Endothelial cell of umbilical vein (primary cell): Measurements from ENCODE around the gene CHURC1. TPM values are rescaled to one million over a fixed set of nuclear protein-coding genes. Genes with fewer than 3 reads are reported as not detected.
A peak's percentile ranks its signal among the peaks of the same experiment; 100 is the strongest.

Experiments used
- BruUV-seq: library from RNA; stranded (reverse); fragments of 400-500 nt; replicated peaks from 2 replicates; lab custom pipeline; 2021; lab: Mats Ljungman, UMichigan
- CTCF ChIA-PET: fragments of 300-600, 350-600 bp; sonication (Branson Sonifier 250); formaldehyde crosslinking; loops from one replicate; lab custom pipeline; 2021; ENCODE audit warnings: antibody characterized with exemption, inconsistent platforms; lab: Charles Lee
- POLR2A ChIA-PET: fragments of 300-600, 350-600 bp; sonication (Branson Sonifier 250); formaldehyde crosslinking; loops from one replicate; lab custom pipeline; 2021; ENCODE audit warnings: antibody characterized with exemption, inconsistent platforms; lab: Charles Lee
- DNase-seq: peaks from one replicate; pipeline ENCODE4 v3.0.0-alpha.2; 2011; ENCODE audit warnings: low read depth, low spot score
- FAIRE-seq: peaks from 2 replicates; lab custom pipeline; 2011; peaks lifted over from hg19 to GRCh38; lab: Jason Lieb, UNC
- H2AFZ ChIP-seq: 2 replicates; pipeline ENCODE4 v1.6.0; 2012; ENCODE audit warnings: low read depth, low read length, control low read depth, inconsistent platforms
- H3K27ac ChIP-seq: 2 replicates; pipeline ENCODE4 v1.5.1; 2011; ENCODE audit warnings: low read depth, mild to moderate bottlenecking, control low read depth, low read length, moderate library complexity; ENCODE audit not compliant: insufficient read depth
- H3K27me3 ChIP-seq, 2 experiments: 2 replicates each; pipeline versions ENCODE4 v1.6.0 to v1.6.1; 2011; ENCODE audit warnings: low read length in 2 of 2, mixed read lengths in 1 of 2; ENCODE audit not compliant: control insufficient read depth in 2 of 2, insufficient read depth in 2 of 2
- H3K36me3 ChIP-seq, 2 experiments: 2 replicates in 1 of 2; 3 replicates in 1 of 2; pipeline ENCODE4 v1.5.1; 2011; ENCODE audit warnings: low read length in 2 of 2, mild to moderate bottlenecking in 1 of 2, moderate library complexity in 1 of 2; ENCODE audit not compliant: control insufficient read depth in 2 of 2, insufficient read depth in 2 of 2; ENCODE audit errors: extremely low read depth in 1 of 2
- H3K4me1 ChIP-seq: 3 replicates; pipeline ENCODE4 v1.5.1; 2011; ENCODE audit warnings: mild to moderate bottlenecking, low read length; ENCODE audit not compliant: control insufficient read depth, insufficient read depth; ENCODE audit errors: extremely low read depth
- H3K4me2 ChIP-seq: 2 replicates; pipeline ENCODE4 v1.6.1; 2011; ENCODE audit warnings: low read length, control low read depth, mixed read lengths; ENCODE audit not compliant: insufficient read depth
- H3K4me3 ChIP-seq, 3 experiments: fragments of 200-600 bp in 1 of 3; sonication (generic), shearing (Covaris generic) in 1 of 3; replicated peaks in 1 of 3; 2 replicates each; pipeline ENCODE4 v1.5.1; 2011 to 2016; ENCODE audit warnings: control low read depth in 3 of 3, low read length in 3 of 3, mild to moderate bottlenecking in 2 of 3, inconsistent platforms in 1 of 3, low read depth in 1 of 3, moderate library complexity in 1 of 3; ENCODE audit not compliant: insufficient read depth in 1 of 3
- H3K79me2 ChIP-seq: 2 replicates; pipeline ENCODE4 v1.6.0; 2012; ENCODE audit warnings: low read length, inconsistent platforms; ENCODE audit not compliant: control insufficient read depth, insufficient read depth
- H3K9ac ChIP-seq: replicated peaks from 2 replicates; pipeline ENCODE3; 2011; ENCODE audit warnings: low read length, control low read depth; ENCODE audit not compliant: insufficient read depth; ENCODE audit errors: extremely low read depth
- H3K9me1 ChIP-seq: replicated peaks from 3 replicates; pipeline ENCODE4 v1.6.0; 2011; ENCODE audit warnings: mild to moderate bottlenecking, low read length; ENCODE audit not compliant: control insufficient read depth, insufficient read depth; ENCODE audit errors: extremely low read depth
- H3K9me3 ChIP-seq: replicated peaks from 2 replicates; pipeline ENCODE4 v1.5.1; 2012; ENCODE audit warnings: low read length, inconsistent platforms; ENCODE audit not compliant: control insufficient read depth, insufficient read depth
- H4K20me1 ChIP-seq: replicated peaks from 2 replicates; pipeline ENCODE3; 2011; ENCODE audit warnings: mild to moderate bottlenecking, low read length; ENCODE audit not compliant: control insufficient read depth, insufficient read depth; ENCODE audit errors: extremely low read depth
- EZH2 ChIP-seq: IDR thresholded peaks from 2 replicates; pipeline ENCODE4 v1.6.1; 2012; ENCODE audit warnings: borderline replicate concordance, low read depth, mild to moderate bottlenecking, moderate library complexity, low read length, inconsistent platforms; ENCODE audit not compliant: severe bottlenecking
- FOS ChIP-seq: IDR thresholded peaks from 2 replicates; pipeline ENCODE4 v1.6.1; 2011; ENCODE audit warnings: mild to moderate bottlenecking, low read length, moderate library complexity, borderline replicate concordance; ENCODE audit not compliant: insufficient read depth
- GATA2 ChIP-seq: IDR thresholded peaks from 2 replicates; pipeline ENCODE4 v1.7.0; 2011; ENCODE audit warnings: low read depth, mild to moderate bottlenecking, moderate library complexity, mixed read lengths, low read length; ENCODE audit not compliant: insufficient read length, insufficient read depth
- JUN ChIP-seq: IDR thresholded peaks from 2 replicates; pipeline ENCODE4 v1.6.1; 2011; ENCODE audit warnings: borderline replicate concordance, low read depth; ENCODE audit not compliant: insufficient read length, insufficient read depth
- MYC ChIP-seq: IDR thresholded peaks from one replicate; pipeline ENCODE4 v1.6.1; 2011; ENCODE audit warnings: mild to moderate bottlenecking, low read depth, low read length
- POLR2A ChIP-seq: IDR thresholded peaks from 2 replicates; pipeline ENCODE4 v1.6.1; 2012; ENCODE audit warnings: low read depth, mild to moderate bottlenecking, control low read depth, low read length
- POLR2AphosphoS5 ChIP-seq: IDR thresholded peaks from 2 replicates; pipeline ENCODE4 v1.6.1; 2012; ENCODE audit warnings: low read depth, mild to moderate bottlenecking, control low read depth, low read length, moderate library complexity; ENCODE audit not compliant: insufficient read depth
- dilution Hi-C: fragments of 300-500 bp; cut with MboI; formaldehyde crosslinking; loops from one replicate; pipeline ENCODE4 v1.15.0; 2019; ENCODE audit warnings: low sequenced_read_pairs; ENCODE audit not compliant: extremely low pct_ligation_motif_present
- intact Hi-C: fragments of 100-400 bp; cut with micrococcal nuclease; formaldehyde crosslinking; loops from one replicate; pipeline ENCODE4 v1.10.0; 2022
- polyA plus RNA-seq, 4 experiments: library from polyadenylated mRNA; depleted of rRNA in 3 of 4; stranded (reverse) in 3 of 4; unstranded in 1 of 4; fragments of >200 nt; gene quantifications; 2 replicates each; pipeline versions ENCODE4 v1.2.1 to v1.2.3, GENCODE V29; 2011 to 2012; ENCODE audit warnings: missing spikeins in 1 of 4
- total RNA-seq: library from RNA; stranded (reverse); gene quantifications from 2 replicates; pipeline ENCODE4 v1.2.3, GENCODE V29; 2021
- TF ChIP-seq, protein P1 (sequence below), 2 donors: IDR thresholded peaks; 1 replicate in 1 of 2; 2 replicates in 1 of 2; pipeline ENCODE4 v1.5.1; 2011; ENCODE audit warnings: low read length in 2 of 2, mild to moderate bottlenecking in 2 of 2, moderate library complexity in 2 of 2, control low read depth in 1 of 2, inconsistent platforms in 1 of 2, low read depth in 1 of 2; ENCODE audit not compliant: insufficient read depth in 1 of 2; ENCODE audit errors: extremely low read depth in 1 of 2
- TF ChIP-seq, protein P2 (sequence below): IDR thresholded peaks from 2 replicates; pipeline ENCODE4 v1.6.1; 2011; ENCODE audit not compliant: insufficient read depth, insufficient read length

The CHURC1 gene
- total and polyA plus RNA-seq, 2 donors (not counting 3 experiments of a cell fraction or from before 2014, with no cell fraction given), result 44.4 to 62.2 TPM

DNA sequence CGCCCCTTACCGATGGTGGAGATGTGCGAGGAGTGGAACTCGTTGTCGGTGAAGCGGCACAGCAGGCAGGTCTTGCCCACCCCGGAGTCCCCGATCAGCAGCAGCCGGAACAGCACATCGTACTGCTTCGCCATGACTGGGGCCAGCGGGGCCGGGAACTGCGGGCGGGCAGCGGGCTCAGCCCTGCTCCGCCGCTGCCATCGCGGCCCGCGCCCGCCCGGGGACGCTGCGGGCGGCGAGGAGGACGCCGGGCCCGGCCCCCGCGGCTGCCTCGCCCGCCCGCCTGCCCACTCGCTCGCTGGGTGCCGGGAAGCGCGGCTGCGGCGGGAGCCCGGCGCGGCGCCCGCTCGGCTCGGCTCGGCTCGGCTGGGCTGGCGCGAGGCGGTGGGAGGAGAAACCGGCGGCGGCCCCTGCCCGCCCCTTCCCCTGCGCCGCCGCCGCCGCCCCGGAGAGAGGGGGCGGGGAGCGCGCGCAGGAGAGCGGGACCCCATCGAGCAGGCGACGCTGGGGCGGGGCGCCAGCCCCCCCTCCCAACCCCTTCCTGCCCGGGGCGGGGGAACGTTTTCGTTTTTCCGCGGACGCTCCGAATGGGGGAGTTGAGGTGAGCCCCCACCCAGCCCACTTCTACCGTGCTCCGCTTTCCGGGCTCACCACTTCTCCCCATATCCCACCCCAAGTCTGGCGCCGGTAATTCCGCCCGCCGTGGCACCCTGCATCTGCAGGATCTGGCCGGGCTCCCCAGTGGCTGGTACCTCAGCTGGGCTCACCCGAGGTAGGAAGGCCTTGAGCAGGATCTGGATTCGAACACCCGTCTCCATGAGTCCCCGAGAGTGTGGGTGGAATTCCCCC, 57.9 kb downstream of the CHURC1 start, which contains the start of gene RAB15:
Gene RAB15, minus strand, starts transcription at position 394 of the 849 bp plus-strand sequence. Its CDS starts 260 bp downstream, at position 134.
- DNase-seq, result peak; percentile 33

More for the DNA sequence above, 57.9 kb downstream of the CHURC1 start, which contains the start of gene RAB15:
- POLR2A ChIA-PET, result no interaction called here
- TF ChIP-seq EZH2, result no peak
- TF ChIP-seq GATA2, result no peak
- no peak for TF ChIP-seq JUN
- no peak for TF ChIP-seq FOS
- TF ChIP-seq POLR2A, result no peak
- TF ChIP-seq MYC, result no peak
- TF ChIP-seq, protein P1, sequence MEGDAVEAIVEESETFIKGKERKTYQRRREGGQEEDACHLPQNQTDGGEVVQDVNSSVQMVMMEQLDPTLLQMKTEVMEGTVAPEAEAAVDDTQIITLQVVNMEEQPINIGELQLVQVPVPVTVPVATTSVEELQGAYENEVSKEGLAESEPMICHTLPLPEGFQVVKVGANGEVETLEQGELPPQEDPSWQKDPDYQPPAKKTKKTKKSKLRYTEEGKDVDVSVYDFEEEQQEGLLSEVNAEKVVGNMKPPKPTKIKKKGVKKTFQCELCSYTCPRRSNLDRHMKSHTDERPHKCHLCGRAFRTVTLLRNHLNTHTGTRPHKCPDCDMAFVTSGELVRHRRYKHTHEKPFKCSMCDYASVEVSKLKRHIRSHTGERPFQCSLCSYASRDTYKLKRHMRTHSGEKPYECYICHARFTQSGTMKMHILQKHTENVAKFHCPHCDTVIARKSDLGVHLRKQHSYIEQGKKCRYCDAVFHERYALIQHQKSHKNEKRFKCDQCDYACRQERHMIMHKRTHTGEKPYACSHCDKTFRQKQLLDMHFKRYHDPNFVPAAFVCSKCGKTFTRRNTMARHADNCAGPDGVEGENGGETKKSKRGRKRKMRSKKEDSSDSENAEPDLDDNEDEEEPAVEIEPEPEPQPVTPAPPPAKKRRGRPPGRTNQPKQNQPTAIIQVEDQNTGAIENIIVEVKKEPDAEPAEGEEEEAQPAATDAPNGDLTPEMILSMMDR (IDR thresholded peaks at IDR 0.05; ENCODE audit: extremely low read depth in 1 of 2, insufficient read depth in 1 of 2, low read depth in 1 of 2, low read length in 2 of 2), result no peak
- TF ChIP-seq, protein P2, sequence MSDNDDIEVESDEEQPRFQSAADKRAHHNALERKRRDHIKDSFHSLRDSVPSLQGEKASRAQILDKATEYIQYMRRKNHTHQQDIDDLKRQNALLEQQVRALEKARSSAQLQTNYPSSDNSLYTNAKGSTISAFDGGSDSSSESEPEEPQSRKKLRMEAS, result no peak
- no peak for TF ChIP-seq POLR2AphosphoS5
- Histone ChIP-seq H4K20me1 (no peaks in the 10 kb centered on the region), H3K9ac (peak within 1 kb of the TSS; percentile 50), H3K36me3 (no peaks in the 10 kb centered on the region), H3K9me1 (no peaks in the 10 kb centered on the region), H3K27me3 (no peaks in the 10 kb centered on the region), H3K27ac (no peak within 1 kb of the TSS), H2AFZ (peak within 1 kb of the TSS; percentile 96), H3K79me2 (no peaks in the 10 kb centered on the region), H3K4me1 (peaks cover 6% of the 10 kb centered on the region), H3K4me3 (peak within 1 kb of the TSS; percentile 61 to 88 (median 65)), H3K4me2 (peak within 1 kb of the TSS; percentile 87), H3K9me3 (no peaks in the 10 kb centered on the region)
- CTCF ChIA-PET, result no interaction called here
- dilution Hi-C loops (no loop called here), intact Hi-C loops (loop anchor here (1.0 kb wide), 1 partner anchor 14 kb away; the partner anchor contains the start of gene FNTB)
- BruUV-seq, result no TSS peak
- FAIRE-seq, result peak; percentile 4
